NCI-H510A (cell line): Measurements from ENCODE around the gene ISG20L2.
"Not testable (repeated sequence)": the region's sequence is repeated elsewhere in the genome, so short reads cannot be mapped to it uniquely, and the experiment has no call there.

Experiments
- DNase-seq: peaks from one replicate; lab custom pipeline; 2025; lab: John Stamatoyannopoulos, UW

The ISG20L2 gene, protein sequence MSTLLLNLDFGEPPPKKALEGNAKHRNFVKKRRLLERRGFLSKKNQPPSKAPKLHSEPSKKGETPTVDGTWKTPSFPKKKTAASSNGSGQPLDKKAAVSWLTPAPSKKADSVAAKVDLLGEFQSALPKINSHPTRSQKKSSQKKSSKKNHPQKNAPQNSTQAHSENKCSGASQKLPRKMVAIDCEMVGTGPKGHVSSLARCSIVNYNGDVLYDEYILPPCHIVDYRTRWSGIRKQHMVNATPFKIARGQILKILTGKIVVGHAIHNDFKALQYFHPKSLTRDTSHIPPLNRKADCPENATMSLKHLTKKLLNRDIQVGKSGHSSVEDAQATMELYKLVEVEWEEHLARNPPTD

DNA sequence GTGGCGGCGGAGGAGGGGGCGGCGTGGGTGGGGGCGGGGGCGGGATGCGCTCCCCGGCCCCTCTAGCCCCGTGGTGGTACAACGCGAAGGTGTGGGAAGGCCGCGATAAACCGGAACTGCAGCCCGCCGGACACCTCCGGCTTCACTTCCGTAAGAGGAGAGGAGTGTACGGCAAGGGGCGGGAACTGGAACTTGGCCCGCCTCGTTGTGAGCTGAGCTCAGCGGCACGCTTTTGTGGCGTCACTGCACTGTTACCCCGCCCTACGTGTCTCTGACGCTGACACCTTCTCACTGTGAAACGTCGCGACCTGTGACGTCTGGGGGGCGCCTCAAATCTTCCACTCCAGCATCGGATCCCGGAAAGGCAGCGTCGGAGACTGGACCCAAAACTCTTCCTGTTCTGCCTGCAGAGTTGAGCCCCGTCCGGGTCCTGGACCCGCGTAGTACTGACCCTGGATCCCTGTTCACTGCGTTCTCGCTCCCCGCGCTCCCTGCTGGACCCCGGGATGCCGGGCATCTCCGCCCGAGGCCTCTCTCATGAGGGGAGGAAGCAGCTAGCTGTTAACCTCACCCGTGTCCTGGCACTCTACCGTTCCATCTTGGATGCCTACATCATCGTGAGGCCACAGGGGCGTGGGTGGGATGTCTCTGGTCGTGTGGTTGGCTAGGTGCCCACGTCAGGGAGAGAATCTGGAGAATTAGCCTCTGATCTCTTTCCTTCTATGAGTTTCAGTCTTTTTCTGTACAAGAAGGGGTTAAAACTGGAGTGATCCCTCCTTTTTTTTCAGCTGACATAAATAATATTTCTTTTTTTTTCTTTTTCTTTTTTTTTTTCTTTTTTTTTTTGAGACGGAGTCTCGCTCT lies at the start of gene ISG20L2:
Gene ISG20L2 (minus strand): TSS at position 168 of the 864 bp plus-strand sequence. CDS start 1,114 bp downstream, outside the sequence.
- DNase-seq = peak; percentile 96

DNA sequence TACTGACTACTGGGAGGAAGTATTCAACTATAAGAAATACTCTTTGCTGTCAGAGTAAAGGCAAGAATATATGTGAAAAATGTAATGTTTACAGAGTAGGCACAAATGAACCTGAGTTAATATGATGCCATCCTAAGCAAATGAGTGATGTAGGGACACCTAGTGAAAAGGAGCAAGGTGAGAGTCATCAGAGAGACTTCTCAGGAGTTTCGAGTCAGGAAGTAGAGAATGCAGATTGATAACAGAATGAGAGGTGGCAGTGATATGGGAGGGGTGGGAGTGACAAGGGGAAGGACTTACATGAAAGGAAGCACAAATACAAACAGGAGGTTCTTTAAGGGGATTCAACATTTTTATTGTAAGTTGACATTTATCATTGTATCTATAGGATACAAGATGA lies 49.0 kb upstream of the ISG20L2 start:
- no peak for DNase-seq

DNA sequence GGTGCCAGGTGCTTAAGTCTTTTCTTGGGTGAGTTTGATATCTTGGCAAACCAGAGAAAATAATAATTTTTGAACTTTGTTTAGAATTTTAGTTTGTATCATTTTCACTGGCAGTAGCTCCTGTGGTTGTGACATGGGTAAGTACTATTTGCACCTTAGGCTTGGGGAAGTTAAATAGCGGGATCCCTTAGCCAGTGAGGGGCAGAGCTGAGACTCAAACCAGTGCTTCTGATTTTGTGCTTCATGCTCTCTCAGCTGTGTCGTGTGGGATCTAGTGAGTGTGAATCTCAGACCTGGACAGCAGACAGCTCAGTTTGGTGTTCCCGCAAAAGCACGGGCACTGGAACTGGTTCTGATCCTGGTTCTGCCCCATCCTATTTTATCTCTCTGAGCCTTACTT lies 48.4 kb upstream of the ISG20L2 start:
- DNase-seq = no peak

DNA sequence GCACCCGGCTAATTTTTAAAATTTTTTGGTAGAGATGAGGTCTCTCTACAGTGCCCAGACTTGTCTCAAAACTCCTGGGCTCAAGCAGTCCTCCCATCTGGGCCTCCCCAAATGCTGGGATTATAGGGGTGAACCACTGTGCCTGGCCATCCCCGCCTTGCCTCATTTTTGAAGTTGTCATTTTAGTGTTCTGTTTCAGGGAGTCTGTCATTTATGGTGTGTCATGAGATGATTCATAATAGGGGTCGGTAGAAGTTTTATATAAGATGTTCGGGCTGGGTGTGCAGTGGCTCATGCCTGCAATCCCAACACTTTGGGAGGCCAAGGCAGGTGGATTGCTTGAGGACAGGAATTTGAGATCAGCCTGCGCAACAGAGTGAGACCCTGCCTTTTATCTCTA lies 47.2 kb upstream of the ISG20L2 start:
- no peak for DNase-seq

DNA sequence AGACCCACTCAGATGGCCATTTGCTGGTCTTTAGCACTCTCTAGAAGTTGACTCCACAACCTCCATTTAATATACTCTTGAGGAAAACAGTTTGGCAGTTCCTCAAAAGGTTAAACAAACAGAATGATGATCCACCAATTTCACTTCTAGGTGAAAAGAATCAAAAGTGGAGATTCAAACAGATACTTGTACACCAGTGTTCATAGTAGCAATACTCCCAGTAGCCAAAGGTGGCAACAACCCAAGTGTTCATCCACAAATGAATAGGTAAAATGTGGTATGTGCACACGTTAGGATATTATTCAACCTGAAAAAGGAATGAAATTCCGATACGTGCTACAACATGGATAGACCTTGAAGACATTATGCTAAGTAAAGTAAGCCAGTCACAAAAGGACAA lies 45.0 kb upstream of the ISG20L2 start:
- DNase-seq = no peak

DNA sequence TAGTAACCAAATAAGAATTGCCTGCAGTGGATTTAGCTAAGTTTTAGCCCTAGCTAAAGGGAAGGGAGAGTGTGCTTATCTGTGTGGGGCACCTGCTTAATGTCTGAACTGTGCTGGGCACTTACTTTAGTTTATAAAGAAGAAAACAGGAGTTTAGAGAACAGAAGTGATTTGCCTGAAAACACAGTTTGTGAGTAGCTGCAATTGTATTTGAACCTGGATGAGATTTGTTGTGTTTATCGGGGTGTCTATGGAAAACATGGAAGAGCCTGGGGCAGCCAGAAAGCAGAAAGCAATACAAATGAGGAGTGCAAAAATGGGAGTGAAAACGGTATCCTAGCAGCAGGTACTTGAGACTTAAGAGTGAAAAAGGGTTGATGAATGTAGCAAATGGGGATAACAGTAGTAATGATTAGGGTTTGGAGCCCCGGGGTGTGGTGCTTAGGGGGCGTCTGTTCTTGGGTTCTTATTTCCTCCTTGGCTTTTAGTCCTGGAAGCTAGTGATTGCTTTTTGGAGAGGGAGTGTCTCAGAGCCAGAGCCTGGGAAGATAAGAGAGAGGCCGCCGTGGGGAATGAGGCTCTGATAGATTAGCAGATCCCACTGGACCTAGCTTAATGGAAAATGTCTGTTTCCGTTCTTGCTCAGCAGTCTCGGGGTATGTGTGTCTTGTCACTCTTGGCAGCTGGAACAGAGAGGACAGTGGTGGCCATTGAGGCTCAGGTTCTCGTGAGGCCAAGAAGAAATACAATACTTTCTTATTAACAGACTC lies 44.3 kb upstream of the ISG20L2 start:
- DNase-seq = no peak

DNA sequence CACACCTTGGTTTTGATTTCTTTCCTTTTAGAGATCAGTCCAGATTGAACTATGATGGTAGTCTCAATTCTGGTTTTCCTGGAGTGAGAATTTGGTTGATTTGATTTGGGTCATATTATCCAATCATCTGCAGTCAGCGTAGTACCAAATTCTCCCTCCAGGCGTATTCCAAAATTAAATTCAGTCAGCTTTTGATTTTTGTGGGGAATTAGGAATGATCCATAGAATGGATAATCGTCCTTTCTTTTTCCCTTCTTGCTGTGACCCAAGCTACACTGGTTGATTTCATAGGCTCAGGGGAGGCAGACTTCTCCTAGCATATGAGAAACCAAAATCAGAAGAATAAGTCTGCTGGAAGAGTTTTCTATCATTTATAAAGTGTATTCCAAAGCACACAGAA lies 43.7 kb upstream of the ISG20L2 start:
- DNase-seq = no peak

DNA sequence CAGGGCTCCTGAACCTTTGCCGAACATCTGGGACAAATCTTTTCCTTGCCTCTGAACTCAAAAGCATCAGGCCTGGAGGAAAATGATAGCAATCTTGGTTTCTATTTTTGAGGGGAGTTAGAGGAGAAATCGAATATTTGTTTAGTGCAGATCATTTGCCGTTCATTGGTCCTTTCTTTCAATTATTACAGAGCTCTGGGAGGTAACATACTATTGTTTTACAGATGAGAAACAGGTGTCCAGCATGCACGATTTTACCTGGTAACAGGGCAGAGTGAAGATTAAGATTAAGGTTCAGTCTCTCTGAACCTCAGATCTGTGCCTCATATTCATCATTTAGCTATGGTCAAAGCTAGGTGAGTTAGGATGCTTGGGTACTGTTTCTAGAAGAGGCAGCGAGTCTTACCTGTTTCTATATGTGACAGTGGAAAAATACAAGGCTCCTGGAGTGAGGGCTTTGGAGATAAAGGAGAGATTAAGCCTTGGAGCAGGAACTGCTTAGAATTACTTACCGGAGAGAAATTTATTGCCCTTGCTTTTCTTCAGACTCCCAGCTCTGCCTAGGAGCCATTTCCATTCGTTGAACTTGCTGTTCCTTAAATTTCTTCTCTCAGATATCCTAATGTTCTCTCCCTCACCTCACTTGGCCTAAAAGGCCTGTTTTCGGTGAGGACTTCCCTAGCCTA lies 40.2 kb upstream of the ISG20L2 start:
- no peak for DNase-seq

DNA sequence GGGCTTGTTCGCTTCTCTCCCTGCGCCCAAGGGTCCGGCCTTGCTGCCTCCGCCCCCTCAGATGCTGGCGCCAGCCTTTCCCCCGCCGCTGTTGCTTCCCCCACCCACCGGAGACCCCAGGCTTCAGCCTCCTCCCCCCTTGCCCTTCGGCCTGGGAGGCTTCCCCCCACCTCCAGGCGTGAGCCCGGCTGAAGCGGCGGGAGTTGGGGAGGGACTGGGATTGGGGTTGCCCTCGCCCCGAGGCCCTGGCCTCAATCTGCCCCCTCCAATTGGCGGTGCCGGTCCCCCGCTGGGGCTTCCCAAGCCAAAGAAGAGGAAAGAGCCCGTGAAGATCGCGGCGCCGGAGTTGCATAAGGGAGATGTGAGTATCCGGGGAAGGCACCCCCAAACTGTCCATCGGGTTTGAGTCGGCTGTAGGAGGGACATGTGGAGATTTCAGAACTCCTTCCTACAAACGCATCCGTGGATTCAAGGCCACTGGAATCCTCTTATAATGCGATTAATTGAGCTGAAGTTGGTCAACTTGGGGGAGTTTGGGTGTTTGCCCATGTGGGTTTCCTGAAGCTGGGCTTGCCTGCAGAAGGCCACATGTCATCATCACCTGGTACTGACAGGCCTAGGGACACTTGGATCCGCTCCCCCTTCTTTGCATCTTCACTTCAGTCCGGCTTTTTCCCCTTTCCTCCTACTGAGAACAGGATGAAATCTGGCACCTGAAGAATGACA lies 39.5 kb upstream of the ISG20L2 start:
- DNase-seq = no peak

DNA sequence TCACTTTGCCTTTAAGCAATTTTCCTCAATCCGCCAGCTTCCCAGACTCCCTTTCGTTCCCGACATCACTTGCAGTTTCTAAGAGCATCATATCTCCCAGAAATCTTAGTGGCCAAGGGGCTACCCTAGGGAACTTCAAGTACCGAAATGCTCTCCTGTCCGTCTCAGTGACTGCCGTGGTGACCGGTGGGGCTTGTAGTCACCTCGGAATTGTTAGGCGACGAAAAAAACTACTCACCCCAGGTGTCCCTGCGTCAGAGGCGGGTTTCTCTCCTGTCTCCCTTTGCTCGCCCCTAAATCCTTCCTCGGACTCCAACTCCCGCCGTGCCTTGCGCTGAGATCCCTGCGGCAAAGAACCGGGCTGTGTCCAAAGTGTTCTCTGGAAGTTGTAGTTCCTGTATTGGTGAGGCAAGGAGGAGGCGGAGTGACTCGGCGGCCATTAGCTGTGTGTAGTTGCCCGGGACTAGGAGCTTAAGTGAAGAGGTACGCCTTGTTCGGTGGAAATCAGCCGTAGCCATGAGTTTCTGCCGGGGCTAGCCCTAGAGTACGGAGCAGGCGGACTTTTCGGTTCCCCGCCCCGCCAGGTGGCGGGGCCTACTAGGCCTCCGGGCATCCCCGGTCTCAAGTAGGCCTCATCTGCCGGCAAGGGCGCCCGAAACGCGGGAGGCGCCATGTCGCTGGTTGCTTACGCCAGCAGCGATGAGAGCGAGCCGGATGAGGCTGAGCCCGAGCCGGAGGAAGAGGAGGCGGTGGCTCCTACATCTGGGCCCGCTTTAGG lies 38.7 kb upstream of the ISG20L2 start, which contains the start of gene PRCC:
Gene PRCC (plus strand): TSS at position 435 of the 778 bp plus-strand sequence. CDS start 237 bp downstream, at position 672.
- peak; percentile 98 for DNase-seq

DNA sequence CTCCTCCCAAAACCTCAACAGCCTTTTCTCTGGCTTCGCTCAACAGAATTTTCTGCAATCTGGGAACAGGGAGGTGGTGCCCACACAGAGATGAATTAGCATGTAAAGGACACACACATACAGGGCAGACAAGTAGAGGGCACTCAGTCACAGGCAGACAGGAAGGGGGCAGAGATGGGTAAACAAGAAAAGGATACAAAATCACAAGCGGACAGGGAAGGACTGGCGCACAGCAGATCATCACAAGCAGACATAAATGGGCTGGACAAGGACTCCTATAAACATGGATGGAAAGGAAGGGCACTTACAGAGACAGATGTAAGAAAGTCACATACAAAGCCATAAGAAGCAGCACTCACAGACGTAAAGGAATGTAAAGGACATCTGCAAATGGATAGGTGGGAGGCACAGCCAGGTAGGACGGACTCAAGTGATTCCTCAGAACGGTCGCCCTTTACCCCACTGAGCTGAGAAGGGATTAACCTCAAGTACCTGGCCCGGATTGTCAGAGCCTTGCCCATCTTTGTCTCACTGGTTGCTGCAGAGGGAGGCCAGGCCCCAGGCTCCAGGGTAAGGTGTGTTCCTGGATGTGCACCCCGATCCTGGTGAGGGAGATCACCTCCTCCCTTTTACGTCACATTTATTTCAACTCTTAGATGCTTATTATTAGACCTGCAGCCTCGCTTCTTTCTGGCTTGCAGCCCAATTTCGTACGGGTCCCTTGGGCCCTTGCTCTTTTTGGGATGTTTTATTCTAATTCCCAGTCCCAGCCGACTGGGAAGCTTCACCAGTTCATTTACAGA lies 37.9 kb upstream of the ISG20L2 start:
- no peak for DNase-seq

DNA sequence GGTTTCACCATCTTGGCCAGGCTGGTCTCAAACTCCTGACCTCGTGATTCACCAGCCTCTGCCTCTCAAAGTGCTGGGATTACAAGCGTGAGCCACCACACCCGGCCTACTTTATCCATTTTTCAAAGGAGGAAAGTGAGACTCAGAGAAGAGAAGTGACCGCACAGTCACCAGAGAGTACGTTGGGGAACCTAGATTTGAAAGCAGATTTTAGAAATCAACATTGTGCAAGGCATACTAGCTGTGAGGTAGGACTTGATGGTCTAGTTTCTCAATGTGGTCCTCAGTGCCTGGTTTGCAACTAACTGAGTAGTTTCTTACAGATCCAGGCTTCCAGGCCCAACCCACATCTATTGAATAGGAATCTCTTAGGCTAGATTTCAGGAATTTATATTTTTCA lies 37.1 kb upstream of the ISG20L2 start:
- DNase-seq = no peak

DNA sequence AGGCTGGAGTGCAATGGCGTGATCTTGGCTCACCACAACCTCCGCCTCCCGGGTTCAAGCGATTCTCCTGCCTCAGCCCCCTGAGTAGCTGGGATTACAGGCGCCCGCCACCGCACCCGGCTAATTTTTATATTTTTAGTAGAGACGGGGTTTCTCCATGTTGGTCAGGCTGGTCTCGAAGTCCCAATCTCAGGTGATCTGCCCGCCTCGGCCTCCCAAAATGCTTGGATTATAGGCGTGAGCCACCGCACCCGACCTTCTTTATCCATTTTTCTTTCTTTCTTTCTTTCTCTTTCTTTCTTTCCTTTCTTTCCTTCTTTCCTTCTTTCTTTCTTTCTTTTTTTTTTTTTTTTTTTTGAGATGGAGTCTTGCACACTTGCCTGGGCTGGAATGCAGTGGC lies 36.6 kb upstream of the ISG20L2 start:
- DNase-seq = not testable (repeated sequence)

DNA sequence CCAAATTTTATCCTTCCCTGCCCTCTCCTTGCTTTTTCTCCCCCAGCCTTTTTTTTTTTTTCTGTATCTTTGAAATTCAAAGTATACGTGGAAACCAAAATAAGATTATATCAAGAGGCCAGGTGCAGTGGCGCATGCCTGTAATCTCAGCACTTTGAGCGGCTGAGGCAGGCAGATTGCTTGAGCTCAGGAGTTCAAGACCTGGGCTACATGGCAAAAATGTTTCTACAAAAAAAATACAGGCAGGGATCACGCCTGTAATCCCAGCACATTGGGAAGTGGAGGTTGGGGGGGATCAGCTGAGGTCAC lies 32.2 kb upstream of the ISG20L2 start:
- DNase-seq = no peak

DNA sequence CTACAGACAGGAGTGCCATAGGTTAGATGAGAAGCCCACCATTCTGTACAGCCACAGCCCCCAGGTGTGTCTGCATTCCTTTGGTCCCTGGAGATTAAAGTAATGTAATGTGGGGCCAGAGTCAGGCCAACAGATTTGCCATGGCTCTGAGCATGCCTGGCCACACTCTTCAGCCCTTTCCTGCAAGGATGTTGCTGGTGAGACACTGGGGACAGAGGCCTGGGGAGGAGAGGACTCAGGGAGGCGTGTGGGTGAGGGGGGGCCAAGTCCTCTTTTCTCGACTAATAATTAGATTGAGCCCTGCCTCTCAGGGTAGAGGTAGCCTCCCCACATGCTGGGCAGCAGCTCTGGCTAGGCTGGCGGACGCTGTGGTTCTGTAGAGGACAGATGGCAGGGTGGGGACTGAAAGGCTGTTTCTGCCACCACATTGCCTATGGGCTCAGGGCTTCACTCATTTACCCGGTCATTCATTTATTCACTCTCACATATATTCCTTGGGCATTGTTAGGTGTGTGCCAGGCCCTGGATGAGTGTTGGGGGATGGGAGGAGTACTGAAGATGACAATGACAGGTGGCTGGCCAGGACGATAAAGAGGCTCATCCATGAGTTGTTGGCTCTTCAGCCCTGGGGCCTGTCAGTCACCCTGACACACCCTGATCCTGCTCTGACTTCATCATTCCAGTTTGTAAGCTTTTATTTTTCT lies 31.7 kb upstream of the ISG20L2 start:
- DNase-seq = peak; percentile 60

DNA sequence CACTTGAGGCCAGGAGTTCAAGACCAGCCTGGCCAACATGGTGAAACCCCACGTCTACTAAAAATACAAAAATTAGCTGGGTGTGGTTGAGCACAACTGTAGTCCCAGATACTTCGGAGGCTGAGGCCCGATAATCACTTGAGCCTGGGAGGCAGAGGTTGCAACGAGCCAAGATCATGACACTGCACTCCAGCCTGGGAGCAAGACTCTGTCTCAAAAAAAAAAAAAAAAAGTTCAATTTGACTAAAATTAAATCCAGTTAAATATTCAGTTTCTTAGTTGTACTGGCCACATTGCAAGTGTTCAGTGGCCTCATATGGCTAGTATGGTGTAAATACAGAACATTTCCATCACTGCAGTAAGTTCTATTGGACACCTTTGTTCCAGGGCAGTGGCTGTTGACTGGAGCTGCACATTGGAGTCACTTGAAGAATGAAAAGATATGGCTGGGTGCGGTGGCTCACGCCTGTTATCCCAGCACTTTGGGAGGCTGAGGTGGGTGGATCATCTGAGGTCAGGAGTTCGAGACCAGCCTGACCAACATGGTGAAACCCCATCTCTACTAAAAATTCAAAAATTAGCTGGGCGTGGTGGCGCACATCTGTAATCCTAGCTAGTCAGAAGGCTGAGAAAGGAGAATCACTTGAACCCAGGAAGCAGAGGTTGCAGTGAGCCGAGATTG lies 29.1 kb upstream of the ISG20L2 start:
- not testable (repeated sequence) for DNase-seq

DNA sequence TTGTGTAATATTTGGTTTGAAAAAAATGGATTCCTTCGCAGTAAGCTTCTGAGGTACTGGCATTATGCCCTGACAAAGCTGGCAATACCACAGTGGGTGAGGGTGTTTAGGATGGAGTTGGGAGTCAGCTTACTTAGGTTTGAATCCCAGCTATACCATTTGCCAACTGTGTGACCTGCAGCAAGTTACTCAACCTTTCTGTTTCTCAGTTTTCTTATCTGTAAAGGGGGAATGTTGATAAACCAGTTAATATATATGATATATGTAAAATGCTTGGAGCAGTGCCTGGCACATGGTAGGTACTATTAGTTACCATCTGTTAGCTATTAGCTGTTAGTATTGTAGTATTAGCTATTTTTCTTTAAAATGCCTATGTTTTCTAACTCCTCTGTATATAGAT lies 27.8 kb upstream of the ISG20L2 start:
- no peak for DNase-seq

DNA sequence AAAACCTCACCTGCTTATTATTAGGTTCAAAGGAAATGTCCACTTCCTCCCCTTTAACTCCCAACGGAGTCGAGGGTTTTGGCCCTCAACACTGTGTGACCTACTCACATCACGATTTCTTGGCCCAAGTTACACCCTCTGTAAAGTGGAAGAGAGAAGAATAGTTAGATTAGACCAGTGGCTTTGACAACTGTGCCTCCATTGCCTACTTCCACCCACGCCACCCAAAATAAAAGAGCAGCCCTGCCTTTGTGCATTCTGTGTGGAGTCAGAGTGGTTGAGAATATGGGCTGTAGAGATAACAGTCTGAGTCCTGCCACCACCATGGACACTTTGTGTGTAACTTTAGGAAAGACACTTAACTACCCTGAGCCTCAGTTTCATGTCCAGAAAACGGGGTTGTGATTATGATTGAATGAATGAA lies 27.0 kb upstream of the ISG20L2 start:
- DNase-seq = no peak
